Measurements from ENCODE around the gene PALLD.

The PALLD gene

DNA sequence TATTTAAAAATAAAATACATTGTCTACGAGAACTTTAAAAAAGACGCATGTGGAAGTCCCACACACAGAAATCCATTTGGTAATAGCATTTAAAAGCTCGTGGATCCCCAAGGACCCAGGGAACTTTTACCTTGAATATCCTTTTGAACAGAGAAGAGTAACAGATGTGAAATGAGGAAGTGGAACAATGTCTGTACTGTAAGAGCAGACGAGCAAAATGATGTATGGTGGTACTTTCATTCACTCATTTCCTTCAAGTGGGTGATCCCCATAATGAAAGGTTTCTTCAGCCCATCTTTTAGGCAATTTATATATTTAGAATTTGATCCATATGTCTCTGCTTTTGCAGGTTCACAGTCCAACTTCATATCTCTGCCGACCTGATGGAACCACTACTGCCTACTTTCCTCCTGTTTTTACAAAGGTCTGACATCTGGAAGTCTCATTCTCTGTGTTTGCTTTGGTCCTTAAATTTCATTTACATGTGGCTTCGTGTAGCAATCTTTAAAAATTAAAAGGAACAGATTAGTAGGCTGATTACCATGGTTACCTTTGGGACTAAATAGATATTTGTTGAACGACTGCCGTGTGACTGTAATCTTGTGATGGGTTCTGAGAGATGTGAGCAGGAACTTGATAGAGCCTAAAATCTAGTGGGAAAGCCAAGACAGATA is 188.4 kb downstream of the PALLD start:
- TF ChIP-seq, protein P1, sequence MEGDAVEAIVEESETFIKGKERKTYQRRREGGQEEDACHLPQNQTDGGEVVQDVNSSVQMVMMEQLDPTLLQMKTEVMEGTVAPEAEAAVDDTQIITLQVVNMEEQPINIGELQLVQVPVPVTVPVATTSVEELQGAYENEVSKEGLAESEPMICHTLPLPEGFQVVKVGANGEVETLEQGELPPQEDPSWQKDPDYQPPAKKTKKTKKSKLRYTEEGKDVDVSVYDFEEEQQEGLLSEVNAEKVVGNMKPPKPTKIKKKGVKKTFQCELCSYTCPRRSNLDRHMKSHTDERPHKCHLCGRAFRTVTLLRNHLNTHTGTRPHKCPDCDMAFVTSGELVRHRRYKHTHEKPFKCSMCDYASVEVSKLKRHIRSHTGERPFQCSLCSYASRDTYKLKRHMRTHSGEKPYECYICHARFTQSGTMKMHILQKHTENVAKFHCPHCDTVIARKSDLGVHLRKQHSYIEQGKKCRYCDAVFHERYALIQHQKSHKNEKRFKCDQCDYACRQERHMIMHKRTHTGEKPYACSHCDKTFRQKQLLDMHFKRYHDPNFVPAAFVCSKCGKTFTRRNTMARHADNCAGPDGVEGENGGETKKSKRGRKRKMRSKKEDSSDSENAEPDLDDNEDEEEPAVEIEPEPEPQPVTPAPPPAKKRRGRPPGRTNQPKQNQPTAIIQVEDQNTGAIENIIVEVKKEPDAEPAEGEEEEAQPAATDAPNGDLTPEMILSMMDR (IDR thresholded peaks at IDR 0.05; ENCODE audit: low read depth, low read length): no peak
- no peak overlapping the region for H3K4me3 ChIP-seq (ENCODE audit: low read depth, low read length)

GRCh38 chr4:168688584-168688983 is 191.7 kb downstream of the PALLD start:
- no peak for DNase-seq
- Histone ChIP-seq H3K36me3 (no peaks in the 10 kb centered on the region), H3K27me3 (no peaks in the 10 kb centered on the region), H3K4me1 (no peaks in the 10 kb centered on the region), H3K9me3 (no peaks in the 10 kb centered on the region), H3K4me3 (ENCODE audit: low read depth, low read length) (no peak overlapping the region)
- TF ChIP-seq, protein P1 (IDR thresholded peaks at IDR 0.05; ENCODE audit: low read depth, low read length): no peak

More for the DNA sequence above, 188.4 kb downstream of the PALLD start:
- Histone ChIP-seq H3K27me3 (no peaks in the 10 kb centered on the region), H3K36me3 (no peaks in the 10 kb centered on the region), H3K4me1 (no peaks in the 10 kb centered on the region), H3K9me3 (no peaks in the 10 kb centered on the region)
- DNase-seq: no peak

GRCh38 chr4:168689791-168690190 is 192.9 kb downstream of the PALLD start:
- DNase-seq: no peak
- Histone ChIP-seq H3K27me3 (no peaks in the 10 kb centered on the region), H3K36me3 (no peaks in the 10 kb centered on the region), H3K4me3 (ENCODE audit: low read depth, low read length) (no peak overlapping the region), H3K9me3 (no peaks in the 10 kb centered on the region), H3K4me1 (peaks cover 4% of the 10 kb centered on the region; the same call in 1 of the 2 replicates)
- TF ChIP-seq, protein P1 (IDR thresholded peaks at IDR 0.05; ENCODE audit: low read depth, low read length): no peak

GRCh38 chr4:168690199-168690598 is 193.3 kb downstream of the PALLD start:
- DNase-seq: no peak
- peaks cover 4% of the 10 kb centered on the region; the same call in 1 of the 2 replicates for H3K4me1 ChIP-seq
- H3K4me3 ChIP-seq (ENCODE audit: low read depth, low read length): no peak overlapping the region
- H3K36me3 ChIP-seq: no peaks in the 10 kb centered on the region
- TF ChIP-seq, protein P1 (IDR thresholded peaks at IDR 0.05; ENCODE audit: low read depth, low read length): no peak
- no peaks in the 10 kb centered on the region for H3K27me3 ChIP-seq
- H3K9me3 ChIP-seq: no peaks in the 10 kb centered on the region

GRCh38 chr4:168691631-168692369 is 194.9 kb downstream of the PALLD start:
- TF ChIP-seq, protein P1 (IDR thresholded peaks at IDR 0.05; ENCODE audit: low read depth, low read length): no peak
- Histone ChIP-seq H3K27me3 (no peaks in the 10 kb centered on the region), H3K4me3 (ENCODE audit: low read depth, low read length) (no peak overlapping the region)

More at GRCh38 chr4:168691631-168692369, 194.9 kb downstream of the PALLD start:
- Histone ChIP-seq H3K9me3 (no peaks in the 10 kb centered on the region), H3K4me1 (peaks cover 4% of the 10 kb centered on the region; the same call in 1 of the 2 replicates), H3K36me3 (no peaks in the 10 kb centered on the region)
- no peak for DNase-seq
